ENCODE data around the gene CHCHD6. TPM values are rescaled to one million over a fixed set of nuclear protein-coding genes. Genes with fewer than 3 reads are reported as not detected.

The CHCHD6 gene
- total RNA-seq, 4 donors from 2014 or later = 6.4 to 14.2 (median 10.3) TPM; not detected in 1

- TF ChIP-seq POLR2A (IDR thresholded peaks at IDR 0.05) = no peak
- TF ChIP-seq CTCF (IDR thresholded peaks at IDR 0.05) = no peak
- no peak overlapping the region for H3K4me3 ChIP-seq
- no peaks in the 10 kb centered on the region for H3K9me3 ChIP-seq
- no peaks in the 10 kb centered on the region for H3K36me3 ChIP-seq
- no peak overlapping the region for H3K27ac ChIP-seq
- DNase-seq = no peak
- H3K27me3 ChIP-seq = no peaks in the 10 kb centered on the region
- peaks cover 0 to 13% of the 10 kb centered on the region in 2 donors for H3K4me1 ChIP-seq
- intact Hi-C loops (cut with DNase I; ENCODE audit: low total_unique reads) = no loop called here
These were observed 300.8 kb downstream of the CHCHD6 start for GRCh38 chr3:127004641-127005397.

- H3K27me3 ChIP-seq = no peaks in the 10 kb centered on the region
- no peaks in the 10 kb centered on the region for H3K9me3 ChIP-seq
- intact Hi-C loops (cut with DNase I; ENCODE audit: low total_unique reads) = no loop called here
- H3K4me3 ChIP-seq = no peak overlapping the region
- no peaks in the 10 kb centered on the region for H3K36me3 ChIP-seq
- H3K27ac ChIP-seq = no peak overlapping the region
- no peak for TF ChIP-seq POLR2A (IDR thresholded peaks at IDR 0.05)
- no peak for TF ChIP-seq CTCF (IDR thresholded peaks at IDR 0.05)
- DNase-seq = no peak
- H3K4me1 ChIP-seq = peaks cover 0 to 13% of the 10 kb centered on the region in 2 donors
These were observed 301.9 kb downstream of the CHCHD6 start for GRCh38 chr3:127005864-127006500.

- Histone ChIP-seq H3K27ac (no peak overlapping the region), H3K4me1 (peaks cover 0 to 8% of the 10 kb centered on the region in 2 donors), H3K27me3 (no peaks in the 10 kb centered on the region), H3K4me3 (no peak overlapping the region), H3K9me3 (no peaks in the 10 kb centered on the region), H3K36me3 (no peaks in the 10 kb centered on the region)
- DNase-seq = no peak
- TF ChIP-seq POLR2A (IDR thresholded peaks at IDR 0.05) (no peak), CTCF (IDR thresholded peaks at IDR 0.05) (no peak)
- intact Hi-C loops (cut with DNase I; ENCODE audit: low total_unique reads) = no loop called here
These were observed 302.9 kb downstream of the CHCHD6 start for GRCh38 chr3:127006781-127007436.

GRCh38 chr3:127008236-127008635 is 304.2 kb downstream of the CHCHD6 start:
- Histone ChIP-seq H3K4me3 (no peak overlapping the region), H3K27ac (no peak overlapping the region), H3K36me3 (no peaks in the 10 kb centered on the region), H3K27me3 (no peaks in the 10 kb centered on the region), H3K4me1 (no peaks in the 10 kb centered on the region), H3K9me3 (no peaks in the 10 kb centered on the region)
- DNase-seq = no peak
- no peak for TF ChIP-seq POLR2A (IDR thresholded peaks at IDR 0.05)
- no peak for TF ChIP-seq CTCF (IDR thresholded peaks at IDR 0.05)
- intact Hi-C loops (cut with DNase I; ENCODE audit: low total_unique reads) = no loop called here

GRCh38 chr3:127009531-127009930 is 305.5 kb downstream of the CHCHD6 start:
- Histone ChIP-seq H3K9me3 (no peaks in the 10 kb centered on the region), H3K4me3 (no peak overlapping the region), H3K4me1 (no peaks in the 10 kb centered on the region), H3K27ac (no peak overlapping the region), H3K27me3 (no peaks in the 10 kb centered on the region), H3K36me3 (no peaks in the 10 kb centered on the region)
- DNase-seq = no peak
- TF ChIP-seq CTCF (IDR thresholded peaks at IDR 0.05) (no peak), POLR2A (IDR thresholded peaks at IDR 0.05) (no peak)
- intact Hi-C loops (cut with DNase I; ENCODE audit: low total_unique reads) = no loop called here
